ENCODE data around the gene RPL10A. TPM values are rescaled to one million over a fixed set of nuclear protein-coding genes. Genes with fewer than 3 reads are reported as not detected.
A peak's percentile ranks its signal among the peaks of the same experiment; 100 is the strongest.

The RPL10A gene
- total and polyA plus RNA-seq, 2 of the 13 experiments (the other 11 are each of a cell fraction or from before 2014, with no cell fraction given): 1,854 to 2,726 TPM

DNA sequence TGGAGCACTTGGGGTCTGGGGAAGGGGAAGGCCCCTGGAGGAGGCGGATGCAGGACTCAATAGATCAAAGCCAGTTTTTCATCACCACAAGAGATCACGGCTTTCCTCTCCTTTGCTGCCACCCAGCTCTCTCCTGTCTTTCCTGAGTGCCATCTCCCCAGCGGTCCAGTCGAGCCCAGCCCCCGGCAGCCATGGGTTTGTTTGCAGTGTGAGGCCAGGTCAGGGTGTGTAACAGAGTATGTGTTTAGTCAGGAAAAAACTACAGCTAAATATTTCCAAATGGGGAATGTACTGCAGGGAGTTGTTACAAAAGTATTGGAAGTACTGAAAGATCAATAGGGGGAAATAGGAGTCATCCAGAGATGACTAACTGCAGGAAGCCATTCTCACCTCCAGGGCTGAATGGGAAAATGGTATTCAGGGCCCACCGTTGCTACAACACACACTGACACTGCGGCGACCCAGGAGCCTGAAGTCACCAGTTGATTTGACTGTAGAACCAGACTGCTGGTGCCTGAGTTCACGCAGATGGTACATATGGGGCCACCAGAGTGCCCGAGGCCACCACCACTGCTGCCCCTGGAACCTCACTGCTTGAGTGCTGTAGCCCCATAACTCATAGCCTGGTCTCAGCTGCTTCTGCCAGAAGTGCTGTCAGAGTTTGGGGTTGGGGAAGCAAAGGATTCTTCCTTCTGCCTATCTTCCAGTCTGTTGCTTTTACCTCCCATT, 39.6 kb upstream of the RPL10A start (continued):
- TF ChIP-seq NFKB2 (CRISPR knock-in tag; IDR thresholded peaks at IDR 0.05; ENCODE audit: borderline replicate concordance) (no peak; the same call in 1 of the 2 replicates), PHF5A (CRISPR knock-in tag; IDR thresholded peaks at IDR 0.05; ENCODE audit: low read depth, unreplicated experiment) (no peak), ARNT (IDR thresholded peaks at IDR 0.05) (no peak), ZNF7 (CRISPR knock-in tag; IDR thresholded peaks at IDR 0.05) (no peak), YEATS4 (CRISPR knock-in tag; IDR thresholded peaks at IDR 0.05; ENCODE audit: borderline replicate concordance) (0 out of 2 replicates have a peak, but pooled peaks have one; percentile 5), SNRNP70 (IDR thresholded peaks at IDR 0.05; ENCODE audit: low read depth, low read length) (no peak), AHR (CRISPR knock-in tag; IDR thresholded peaks at IDR 0.05) (no peak), NPAS2 (CRISPR knock-in tag; IDR thresholded peaks at IDR 0.05; ENCODE audit: borderline replicate concordance) (no peak), TEAD3 (CRISPR knock-in tag; optimal IDR thresholded peaks at IDR 0.05; ENCODE audit: borderline replicate concordance) (peak; percentile 54), ZNF629 (CRISPR knock-in tag; conservative IDR thresholded peaks at IDR 0.05) (no peak), PLRG1 (conservative IDR thresholded peaks at IDR 0.05) (no peak), EED (CRISPR knock-in tag; IDR thresholded peaks at IDR 0.05) (no peak)
- TF ChIP-seq, protein P1, sequence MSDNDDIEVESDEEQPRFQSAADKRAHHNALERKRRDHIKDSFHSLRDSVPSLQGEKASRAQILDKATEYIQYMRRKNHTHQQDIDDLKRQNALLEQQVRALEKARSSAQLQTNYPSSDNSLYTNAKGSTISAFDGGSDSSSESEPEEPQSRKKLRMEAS (IDR thresholded peaks at IDR 0.05): no peak
- TF ChIP-seq, protein P2, sequence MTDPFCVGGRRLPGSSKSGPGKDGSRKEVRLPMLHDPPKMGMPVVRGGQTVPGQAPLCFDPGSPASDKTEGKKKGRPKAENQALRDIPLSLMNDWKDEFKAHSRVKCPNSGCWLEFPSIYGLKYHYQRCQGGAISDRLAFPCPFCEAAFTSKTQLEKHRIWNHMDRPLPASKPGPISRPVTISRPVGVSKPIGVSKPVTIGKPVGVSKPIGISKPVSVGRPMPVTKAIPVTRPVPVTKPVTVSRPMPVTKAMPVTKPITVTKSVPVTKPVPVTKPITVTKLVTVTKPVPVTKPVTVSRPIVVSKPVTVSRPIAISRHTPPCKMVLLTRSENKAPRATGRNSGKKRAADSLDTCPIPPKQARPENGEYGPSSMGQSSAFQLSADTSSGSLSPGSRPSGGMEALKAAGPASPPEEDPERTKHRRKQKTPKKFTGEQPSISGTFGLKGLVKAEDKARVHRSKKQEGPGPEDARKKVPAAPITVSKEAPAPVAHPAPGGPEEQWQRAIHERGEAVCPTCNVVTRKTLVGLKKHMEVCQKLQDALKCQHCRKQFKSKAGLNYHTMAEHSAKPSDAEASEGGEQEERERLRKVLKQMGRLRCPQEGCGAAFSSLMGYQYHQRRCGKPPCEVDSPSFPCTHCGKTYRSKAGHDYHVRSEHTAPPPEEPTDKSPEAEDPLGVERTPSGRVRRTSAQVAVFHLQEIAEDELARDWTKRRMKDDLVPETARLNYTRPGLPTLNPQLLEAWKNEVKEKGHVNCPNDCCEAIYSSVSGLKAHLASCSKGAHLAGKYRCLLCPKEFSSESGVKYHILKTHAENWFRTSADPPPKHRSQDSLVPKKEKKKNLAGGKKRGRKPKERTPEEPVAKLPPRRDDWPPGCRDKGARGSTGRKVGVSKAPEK (CRISPR knock-in tag; IDR thresholded peaks at IDR 0.05; ENCODE audit: borderline replicate concordance): no peak
- TF ChIP-seq, protein P3, sequence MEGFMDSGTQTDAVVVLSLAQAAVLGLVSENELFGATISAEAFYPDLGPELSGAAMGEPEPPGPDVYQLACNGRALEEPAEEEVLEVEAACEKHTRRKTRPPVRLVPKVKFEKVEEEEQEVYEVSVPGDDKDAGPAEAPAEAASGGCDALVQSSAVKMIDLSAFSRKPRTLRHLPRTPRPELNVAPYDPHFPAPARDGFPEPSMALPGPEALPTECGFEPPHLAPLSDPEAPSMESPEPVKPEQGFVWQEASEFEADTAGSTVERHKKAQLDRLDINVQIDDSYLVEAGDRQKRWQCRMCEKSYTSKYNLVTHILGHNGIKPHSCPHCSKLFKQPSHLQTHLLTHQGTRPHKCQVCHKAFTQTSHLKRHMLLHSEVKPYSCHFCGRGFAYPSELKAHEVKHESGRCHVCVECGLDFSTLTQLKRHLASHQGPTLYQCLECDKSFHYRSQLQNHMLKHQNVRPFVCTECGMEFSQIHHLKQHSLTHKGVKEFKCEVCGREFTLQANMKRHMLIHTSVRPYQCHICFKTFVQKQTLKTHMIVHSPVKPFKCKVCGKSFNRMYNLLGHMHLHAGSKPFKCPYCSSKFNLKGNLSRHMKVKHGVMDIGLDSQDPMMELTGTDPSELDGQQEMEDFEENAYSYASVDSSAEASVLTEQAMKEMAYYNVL (CRISPR knock-in tag; IDR thresholded peaks at IDR 0.05; ENCODE audit: borderline replicate concordance): peak; percentile 34; the same call in 1 of the 2 replicates
- TF ChIP-seq, protein P4, sequence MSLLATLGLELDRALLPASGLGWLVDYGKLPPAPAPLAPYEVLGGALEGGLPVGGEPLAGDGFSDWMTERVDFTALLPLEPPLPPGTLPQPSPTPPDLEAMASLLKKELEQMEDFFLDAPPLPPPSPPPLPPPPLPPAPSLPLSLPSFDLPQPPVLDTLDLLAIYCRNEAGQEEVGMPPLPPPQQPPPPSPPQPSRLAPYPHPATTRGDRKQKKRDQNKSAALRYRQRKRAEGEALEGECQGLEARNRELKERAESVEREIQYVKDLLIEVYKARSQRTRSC (CRISPR knock-in tag; IDR thresholded peaks at IDR 0.05; ENCODE audit: low read depth): no peak
- TF ChIP-seq, protein P5, sequence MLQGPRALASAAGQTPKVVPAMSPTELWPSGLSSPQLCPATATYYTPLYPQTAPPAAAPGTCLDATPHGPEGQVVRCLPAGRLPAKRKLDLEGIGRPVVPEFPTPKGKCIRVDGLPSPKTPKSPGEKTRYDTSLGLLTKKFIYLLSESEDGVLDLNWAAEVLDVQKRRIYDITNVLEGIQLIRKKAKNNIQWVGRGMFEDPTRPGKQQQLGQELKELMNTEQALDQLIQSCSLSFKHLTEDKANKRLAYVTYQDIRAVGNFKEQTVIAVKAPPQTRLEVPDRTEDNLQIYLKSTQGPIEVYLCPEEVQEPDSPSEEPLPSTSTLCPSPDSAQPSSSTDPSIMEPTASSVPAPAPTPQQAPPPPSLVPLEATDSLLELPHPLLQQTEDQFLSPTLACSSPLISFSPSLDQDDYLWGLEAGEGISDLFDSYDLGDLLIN (CRISPR knock-in tag; IDR thresholded peaks at IDR 0.05; ENCODE audit: borderline replicate concordance): no peak
- TF ChIP-seq, protein P6, sequence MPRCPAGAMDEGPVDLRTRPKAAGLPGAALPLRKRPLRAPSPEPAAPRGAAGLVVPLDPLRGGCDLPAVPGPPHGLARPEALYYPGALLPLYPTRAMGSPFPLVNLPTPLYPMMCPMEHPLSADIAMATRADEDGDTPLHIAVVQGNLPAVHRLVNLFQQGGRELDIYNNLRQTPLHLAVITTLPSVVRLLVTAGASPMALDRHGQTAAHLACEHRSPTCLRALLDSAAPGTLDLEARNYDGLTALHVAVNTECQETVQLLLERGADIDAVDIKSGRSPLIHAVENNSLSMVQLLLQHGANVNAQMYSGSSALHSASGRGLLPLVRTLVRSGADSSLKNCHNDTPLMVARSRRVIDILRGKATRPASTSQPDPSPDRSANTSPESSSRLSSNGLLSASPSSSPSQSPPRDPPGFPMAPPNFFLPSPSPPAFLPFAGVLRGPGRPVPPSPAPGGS (CRISPR knock-in tag; IDR thresholded peaks at IDR 0.05): no peak
- TF ChIP-seq, protein P7, sequence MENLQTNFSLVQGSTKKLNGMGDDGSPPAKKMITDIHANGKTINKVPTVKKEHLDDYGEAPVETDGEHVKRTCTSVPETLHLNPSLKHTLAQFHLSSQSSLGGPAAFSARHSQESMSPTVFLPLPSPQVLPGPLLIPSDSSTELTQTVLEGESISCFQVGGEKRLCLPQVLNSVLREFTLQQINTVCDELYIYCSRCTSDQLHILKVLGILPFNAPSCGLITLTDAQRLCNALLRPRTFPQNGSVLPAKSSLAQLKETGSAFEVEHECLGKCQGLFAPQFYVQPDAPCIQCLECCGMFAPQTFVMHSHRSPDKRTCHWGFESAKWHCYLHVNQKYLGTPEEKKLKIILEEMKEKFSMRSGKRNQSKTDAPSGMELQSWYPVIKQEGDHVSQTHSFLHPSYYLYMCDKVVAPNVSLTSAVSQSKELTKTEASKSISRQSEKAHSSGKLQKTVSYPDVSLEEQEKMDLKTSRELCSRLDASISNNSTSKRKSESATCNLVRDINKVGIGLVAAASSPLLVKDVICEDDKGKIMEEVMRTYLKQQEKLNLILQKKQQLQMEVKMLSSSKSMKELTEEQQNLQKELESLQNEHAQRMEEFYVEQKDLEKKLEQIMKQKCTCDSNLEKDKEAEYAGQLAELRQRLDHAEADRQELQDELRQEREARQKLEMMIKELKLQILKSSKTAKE (CRISPR knock-in tag; IDR thresholded peaks at IDR 0.05; ENCODE audit: borderline replicate concordance): peak; percentile 75; the same call in 1 of the 2 replicates
